ENCODE data around the gene PIM3.
A peak's percentile ranks its signal among the peaks of the same experiment; 100 is the strongest.

PIM3 gene

GRCh38 chr22:49923445-49923844 is 37.1 kb upstream of the PIM3 start:
- Mint-ChIP-seq H3K9me3 (no peaks in the 10 kb centered on the region), H3K36me3 (peaks cover 21% of the 10 kb centered on the region), H3K4me3 (no peak overlapping the region), H3K27me3 (no peaks in the 10 kb centered on the region), H3K4me1 (peaks cover 68% of the 10 kb centered on the region), H3K27ac (peak overlapping the region; percentile 89)
- no peak for ATAC-seq

DNA sequence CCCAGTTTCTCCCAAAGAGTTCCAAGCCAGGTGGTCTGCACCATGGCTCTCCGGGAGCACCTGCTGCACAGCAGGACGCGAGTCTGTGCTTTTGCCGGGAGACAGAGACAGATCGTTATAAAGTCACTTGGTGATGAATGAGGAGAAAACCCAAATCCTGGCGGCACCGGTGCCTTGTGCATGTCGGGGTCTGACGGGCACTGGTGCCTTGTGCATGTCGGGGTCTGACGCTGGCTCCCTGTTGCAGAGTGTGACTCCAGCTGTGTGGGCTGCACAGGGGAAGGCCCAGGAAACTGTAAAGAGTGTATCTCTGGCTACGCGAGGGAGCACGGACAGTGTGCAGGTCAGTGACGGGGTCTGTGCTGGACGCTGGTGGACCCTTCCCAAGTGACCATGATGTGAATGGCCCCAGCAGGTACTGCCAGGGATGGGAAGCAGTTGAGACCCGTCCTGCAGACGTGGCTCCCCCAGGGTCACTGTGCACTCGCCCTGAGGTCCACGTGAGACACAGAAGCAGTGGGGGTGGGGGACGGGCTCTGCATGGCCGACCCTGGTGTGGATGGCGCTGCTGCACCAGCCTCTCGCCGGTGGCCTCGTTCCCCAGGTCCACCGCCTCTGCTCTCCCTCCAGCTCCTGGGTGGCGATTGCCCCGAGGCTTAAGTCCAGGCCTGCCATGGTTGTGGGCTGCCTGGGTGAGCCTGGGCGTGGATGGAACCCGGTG is 36.3 kb upstream of the PIM3 start:
- peaks cover 73% of the 10 kb centered on the region for H3K4me1 Mint-ChIP-seq
- no peak for ATAC-seq
- peak overlapping the region; percentile 89 for H3K27ac Mint-ChIP-seq
- H3K27me3 Mint-ChIP-seq = no peaks in the 10 kb centered on the region
- H3K4me3 Mint-ChIP-seq = peak overlapping the region; percentile 71
- no peaks in the 10 kb centered on the region for H3K9me3 Mint-ChIP-seq
- peaks cover 21% of the 10 kb centered on the region for H3K36me3 Mint-ChIP-seq

GRCh38 chr22:49925525-49926128 is 34.9 kb upstream of the PIM3 start:
- Mint-ChIP-seq H3K9me3 (no peaks in the 10 kb centered on the region), H3K4me3 (peak overlapping the region; percentile 71), H3K4me1 (peaks cover 70% of the 10 kb centered on the region), H3K27ac (peak overlapping the region; percentile 89), H3K36me3 (peaks cover 15% of the 10 kb centered on the region), H3K27me3 (no peaks in the 10 kb centered on the region)
- ATAC-seq = peak; percentile 79

DNA sequence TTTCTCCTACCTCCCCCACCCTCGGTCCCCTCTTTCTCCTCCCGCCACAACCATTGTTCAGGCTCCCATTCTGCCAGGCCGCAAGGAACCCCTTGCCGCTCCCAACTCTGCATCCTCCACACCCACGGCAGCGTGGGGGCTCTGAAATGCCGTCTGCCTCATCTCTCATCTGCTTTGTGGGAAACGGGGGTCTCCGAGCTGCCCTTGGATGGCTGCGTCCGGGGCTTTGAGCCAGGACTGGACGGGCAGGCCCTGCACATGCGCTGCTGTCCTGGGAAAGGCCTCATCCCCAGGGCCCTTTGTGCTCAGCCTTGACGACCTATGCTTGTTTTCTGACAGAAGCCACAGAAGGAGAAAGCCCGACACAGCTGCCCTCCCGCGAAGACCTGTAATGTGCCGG is 33.7 kb upstream of the PIM3 start:
- H3K4me3 Mint-ChIP-seq = peak overlapping the region; percentile 47
- H3K9me3 Mint-ChIP-seq = no peaks in the 10 kb centered on the region
- no peaks in the 10 kb centered on the region for H3K27me3 Mint-ChIP-seq
- peaks cover 15% of the 10 kb centered on the region for H3K36me3 Mint-ChIP-seq
- no peak for ATAC-seq
- H3K4me1 Mint-ChIP-seq = peaks cover 81% of the 10 kb centered on the region
- peak overlapping the region; percentile 89 for H3K27ac Mint-ChIP-seq

GRCh38 chr22:49927483-49928184 is 32.9 kb upstream of the PIM3 start:
- Mint-ChIP-seq H3K4me1 (peaks cover 78% of the 10 kb centered on the region), H3K27me3 (no peaks in the 10 kb centered on the region), H3K4me3 (no peak overlapping the region), H3K9me3 (no peaks in the 10 kb centered on the region), H3K36me3 (peaks cover 9% of the 10 kb centered on the region), H3K27ac (peak overlapping the region; percentile 89)
- ATAC-seq = no peak

DNA sequence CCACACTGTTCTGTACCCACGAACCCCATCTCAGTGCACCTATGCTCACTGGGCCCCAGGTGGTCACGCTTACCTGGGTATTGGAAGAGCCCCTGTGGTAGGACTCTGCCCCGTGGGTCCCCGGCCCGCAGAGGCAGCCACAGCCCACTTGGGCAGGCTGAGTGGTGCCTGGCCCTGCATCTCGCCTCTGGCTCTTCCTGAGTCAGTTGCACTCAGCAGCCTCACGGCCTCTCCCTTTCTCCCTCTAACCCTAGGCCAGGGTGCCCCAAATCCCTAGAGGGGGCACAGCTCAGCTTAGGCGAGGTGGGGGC is 32.4 kb upstream of the PIM3 start:
- Mint-ChIP-seq H3K36me3 (peaks cover 9% of the 10 kb centered on the region), H3K27me3 (no peaks in the 10 kb centered on the region), H3K4me1 (peaks cover 82% of the 10 kb centered on the region), H3K4me3 (peak overlapping the region; percentile 58), H3K27ac (peak overlapping the region; percentile 76), H3K9me3 (no peaks in the 10 kb centered on the region)
- ATAC-seq = no peak

- ATAC-seq = no peak
- peak overlapping the region; percentile 76 for H3K27ac Mint-ChIP-seq
- peak overlapping the region; percentile 58 for H3K4me3 Mint-ChIP-seq
- no peaks in the 10 kb centered on the region for H3K27me3 Mint-ChIP-seq
- no peaks in the 10 kb centered on the region for H3K9me3 Mint-ChIP-seq
- H3K36me3 Mint-ChIP-seq = peaks cover 9% of the 10 kb centered on the region
- peaks cover 82% of the 10 kb centered on the region for H3K4me1 Mint-ChIP-seq
Measured at GRCh38 chr22:49928555-49929210, 31.9 kb upstream of the PIM3 start.

GRCh38 chr22:49929211-49929979 is 31.2 kb upstream of the PIM3 start:
- Mint-ChIP-seq H3K4me1 (peaks cover 81% of the 10 kb centered on the region), H3K36me3 (peaks cover 9% of the 10 kb centered on the region), H3K9me3 (no peaks in the 10 kb centered on the region), H3K27me3 (no peaks in the 10 kb centered on the region), H3K4me3 (peak overlapping the region; percentile 58), H3K27ac (peak overlapping the region; percentile 88)
- peak; percentile 74 for ATAC-seq

DNA sequence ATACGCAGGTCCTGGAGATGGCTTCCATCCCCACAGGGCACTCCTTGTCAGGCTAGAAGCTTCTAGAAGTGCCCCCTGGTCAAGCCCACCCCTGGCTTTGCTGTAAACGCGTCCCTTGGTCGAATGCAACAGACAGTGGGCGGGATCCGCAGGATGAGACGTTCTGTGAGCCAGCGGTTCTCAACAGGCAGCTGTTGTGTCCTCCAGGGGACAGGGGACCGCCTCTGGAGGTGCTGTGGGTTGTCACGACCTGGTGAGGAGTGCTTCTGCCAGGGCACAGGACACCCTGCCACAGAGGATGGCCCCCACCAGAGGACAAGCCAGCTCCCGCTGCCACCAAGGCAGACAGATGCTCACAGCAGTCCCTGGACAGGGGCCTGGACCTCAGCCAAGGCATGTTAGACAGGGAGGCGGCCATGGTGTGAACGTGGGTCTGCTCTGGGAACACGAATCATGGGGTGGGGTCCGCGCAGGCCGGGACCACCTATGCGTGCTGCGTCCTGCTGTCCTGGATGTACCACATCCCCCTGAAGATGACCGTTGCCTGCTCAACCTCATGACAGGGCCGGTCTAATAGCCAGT is 30.5 kb upstream of the PIM3 start:
- H3K4me1 Mint-ChIP-seq = peaks cover 75% of the 10 kb centered on the region
- H3K27me3 Mint-ChIP-seq = no peaks in the 10 kb centered on the region
- H3K4me3 Mint-ChIP-seq = peak overlapping the region; percentile 31

GRCh38 chr22:49930596-49931412 is 29.8 kb upstream of the PIM3 start:
- ATAC-seq = peak; percentile 65
- H3K36me3 Mint-ChIP-seq = peaks cover 9% of the 10 kb centered on the region
- H3K4me3 Mint-ChIP-seq = peak overlapping the region; percentile 45
- no peaks in the 10 kb centered on the region for H3K27me3 Mint-ChIP-seq
- peaks cover 68% of the 10 kb centered on the region for H3K4me1 Mint-ChIP-seq
- H3K9me3 Mint-ChIP-seq = no peaks in the 10 kb centered on the region
- peak overlapping the region; percentile 88 for H3K27ac Mint-ChIP-seq

More for the DNA sequence above, 30.5 kb upstream of the PIM3 start:
- Mint-ChIP-seq H3K27ac (peak overlapping the region; percentile 88), H3K36me3 (peaks cover 9% of the 10 kb centered on the region), H3K9me3 (no peaks in the 10 kb centered on the region)
- ATAC-seq = no peak

DNA sequence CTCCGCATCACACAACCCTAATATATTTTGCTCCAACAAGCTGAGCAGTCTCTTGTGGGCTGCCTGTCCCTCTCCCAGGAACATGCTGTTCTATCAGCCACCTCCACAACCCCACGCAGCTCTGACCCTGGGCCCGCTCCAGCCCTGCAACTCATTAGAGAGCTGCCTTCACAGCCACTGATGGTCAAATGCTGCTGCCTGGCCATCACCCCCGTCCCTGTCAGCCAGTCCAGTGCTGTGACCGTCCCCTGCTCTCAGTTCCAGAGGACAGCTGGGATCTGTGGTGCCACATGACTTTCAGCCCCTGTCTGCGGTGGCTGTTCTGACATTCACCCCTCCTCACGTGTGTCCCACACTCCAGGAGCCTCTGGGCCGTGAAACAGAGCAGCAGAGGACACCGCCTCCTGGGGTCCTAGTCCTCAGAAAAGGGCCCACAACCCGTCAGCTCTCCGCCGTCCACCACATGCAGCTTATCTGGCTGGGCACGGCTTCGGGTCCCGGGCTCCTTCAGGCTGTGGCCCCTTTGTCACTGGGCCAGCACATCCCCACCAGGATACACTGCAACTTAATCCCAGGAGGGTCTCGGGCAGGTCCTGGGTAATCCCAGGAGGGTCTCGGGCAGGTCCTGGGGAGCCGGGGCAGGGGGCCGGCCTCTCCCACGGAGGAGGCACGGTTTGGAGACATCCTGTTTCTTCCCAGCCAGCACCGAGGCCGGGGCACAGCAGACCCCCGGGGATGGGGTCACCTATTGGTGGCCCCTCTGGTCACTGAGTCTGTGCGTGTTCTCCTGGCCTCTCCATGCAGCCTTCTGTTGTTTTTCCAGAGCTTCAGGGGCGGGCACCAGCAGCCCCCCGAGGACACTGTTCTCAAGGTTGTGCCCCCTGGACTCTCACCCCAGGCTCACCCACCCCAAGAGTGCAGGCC is 27.1 kb upstream of the PIM3 start:
- ATAC-seq = no peak
- peak overlapping the region; percentile 83 for H3K4me3 Mint-ChIP-seq
- peak overlapping the region; percentile 86 for H3K27ac Mint-ChIP-seq
- H3K36me3 Mint-ChIP-seq = no peaks in the 10 kb centered on the region
- H3K4me1 Mint-ChIP-seq = peaks cover 62% of the 10 kb centered on the region
- no peaks in the 10 kb centered on the region for H3K9me3 Mint-ChIP-seq
- H3K27me3 Mint-ChIP-seq = no peaks in the 10 kb centered on the region

DNA sequence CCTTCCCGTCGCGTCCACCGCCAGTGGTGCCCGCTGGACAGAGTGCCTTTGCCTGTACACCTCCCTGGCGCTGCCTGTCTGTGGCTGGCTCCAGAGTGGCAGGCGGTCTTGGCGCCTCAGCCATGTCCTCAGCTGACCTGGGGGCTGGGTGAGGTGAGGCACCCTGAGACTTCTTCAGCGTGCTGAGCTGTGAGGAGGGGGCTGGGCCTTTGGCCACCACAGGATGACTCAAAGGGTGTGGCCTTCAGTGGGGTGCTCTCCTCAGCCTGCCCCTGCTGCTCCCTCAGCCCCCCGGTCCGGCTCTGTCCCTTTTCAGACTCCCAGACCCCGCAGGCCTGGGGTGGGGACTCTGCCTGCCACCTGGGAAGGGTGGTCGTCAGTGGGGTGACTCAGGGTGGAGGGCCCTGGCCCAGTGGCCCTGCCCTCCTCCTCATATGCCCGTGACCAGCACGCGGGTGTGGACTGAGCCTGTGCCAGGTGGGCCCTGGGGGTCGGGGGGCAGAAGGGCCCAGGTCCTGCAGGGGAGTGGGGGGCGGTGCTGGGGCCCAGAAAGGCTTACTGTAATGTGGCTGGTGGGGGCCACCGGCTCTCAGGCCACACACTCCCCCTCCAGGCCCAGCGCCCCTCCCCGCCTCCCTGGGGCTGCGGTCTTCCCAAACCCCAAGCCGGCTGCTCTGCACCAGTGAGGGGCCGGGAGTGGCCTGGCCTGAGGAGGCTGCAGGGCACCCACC is 26.2 kb upstream of the PIM3 start:
- ATAC-seq = peak; percentile 0
- no peaks in the 10 kb centered on the region for H3K36me3 Mint-ChIP-seq
- peaks cover 56% of the 10 kb centered on the region for H3K4me1 Mint-ChIP-seq
- peak overlapping the region; percentile 83 for H3K4me3 Mint-ChIP-seq
- no peaks in the 10 kb centered on the region for H3K27me3 Mint-ChIP-seq
- peak overlapping the region; percentile 86 for H3K27ac Mint-ChIP-seq
- H3K9me3 Mint-ChIP-seq = no peaks in the 10 kb centered on the region
